OCI-LY7 (cell line): ENCODE data around the gene CCDC85A. TPM values are rescaled to one million over a fixed set of nuclear protein-coding genes. Genes with fewer than 3 reads are reported as not detected.

Experiments used
- BruUV-seq: library from RNA; stranded (reverse); fragments of 400-500 nt; replicated peaks from 2 replicates; lab custom pipeline; 2021; lab: Mats Ljungman, UMichigan
- CTCF ChIA-PET: fragments of 300-600 bp; sonication (Branson Sonifier 250); formaldehyde crosslinking; loops from one replicate; lab custom pipeline; 2022; ENCODE audit warnings: antibody characterized with exemption; ENCODE audit not compliant: unreplicated experiment; lab: Charles Lee
- POLR2A ChIA-PET: fragments of 300-600 bp; sonication (Branson Sonifier 250); formaldehyde crosslinking; loops from one replicate; lab custom pipeline; 2022; ENCODE audit warnings: antibody characterized with exemption; lab: Charles Lee
- DNase-seq: peaks from one replicate; pipeline ENCODE4 v3.0.0-alpha.2; 2015; ENCODE audit warnings: low spot score
- H2AFZ ChIP-seq: fragments of 200-600 bp; sonication (generic), shearing (Covaris generic); 2 replicates; pipeline ENCODE4 v1.6.1; 2014; ENCODE audit warnings: mild to moderate bottlenecking, antibody characterized with exemption, low read length, moderate library complexity
- H3K27ac ChIP-seq: fragments of 200-600 bp; sonication (generic); 2 replicates; pipeline ENCODE4 v1.5.1; 2014; ENCODE audit warnings: mixed run types, low read depth, mild to moderate bottlenecking, moderate library complexity, low read length, inconsistent platforms; ENCODE audit not compliant: poor library complexity, severe bottlenecking
- H3K36me3 ChIP-seq: fragments of 200-600 bp; sonication (generic); 2 replicates; pipeline ENCODE4 v1.6.1; 2014; ENCODE audit warnings: mild to moderate bottlenecking, antibody characterized with exemption, low read length, moderate library complexity, mixed read lengths; ENCODE audit not compliant: insufficient read depth
- H3K4me1 ChIP-seq: fragments of 200-600 bp; sonication (generic); 2 replicates; pipeline ENCODE4 v1.5.1; 2014; ENCODE audit warnings: mild to moderate bottlenecking, low read length; ENCODE audit not compliant: insufficient read depth, poor library complexity, severe bottlenecking
- H3K4me2 ChIP-seq: fragments of 200-600 bp; sonication (generic); 2 replicates; pipeline ENCODE4 v1.6.1; 2014; ENCODE audit warnings: mild to moderate bottlenecking, low read length
- H3K4me3 ChIP-seq: fragments of 200-600 bp; sonication (generic); 2 replicates; pipeline ENCODE4 v1.5.1; 2014; ENCODE audit warnings: mild to moderate bottlenecking, low read depth, low read length; ENCODE audit not compliant: poor library complexity, severe bottlenecking
- H3K79me2 ChIP-seq: fragments of 200-600 bp; sonication (generic); 2 replicates; pipeline ENCODE4 v1.6.1; 2016; ENCODE audit warnings: low read depth, mild to moderate bottlenecking, low read length, moderate library complexity, mixed read lengths; ENCODE audit not compliant: insufficient read depth
- H3K9me2 ChIP-seq: fragments of 200-600 bp; sonication (generic); 2 replicates; pipeline ENCODE4 v1.6.1; 2016; ENCODE audit warnings: mild to moderate bottlenecking, low read length, mixed read lengths; ENCODE audit not compliant: insufficient read depth
- H3K9me3 ChIP-seq: fragments of 200-600 bp; sonication (generic); 2 replicates; pipeline ENCODE4 v1.6.1; 2014; ENCODE audit warnings: mild to moderate bottlenecking, mixed run types, low read length, mixed read lengths
- H4K20me1 ChIP-seq: fragments of 200-600 bp; sonication (generic); 2 replicates; pipeline ENCODE4 v1.6.1; 2014; ENCODE audit warnings: mild to moderate bottlenecking, antibody characterized with exemption, low read length, moderate library complexity, mixed read lengths; ENCODE audit not compliant: insufficient read depth
- CTCF ChIP-seq: fragments of 200-600 bp; sonication (generic); conservative IDR thresholded peaks from 2 replicates; pipeline ENCODE4 v1.5.1; 2014; ENCODE audit warnings: mild to moderate bottlenecking, antibody characterized with exemption, low read length, moderate library complexity, mixed read lengths
- EZH2phosphoT487 ChIP-seq: fragments of 200-600 bp; sonication (generic); IDR thresholded peaks from 2 replicates; pipeline ENCODE4 v1.6.1; 2018; ENCODE audit warnings: low read depth, borderline replicate concordance, mild to moderate bottlenecking, mixed run types, antibody characterized with exemption, low read length, moderate library complexity, mixed read lengths
- intact Hi-C: fragments of 100-400 bp; cut with micrococcal nuclease; formaldehyde crosslinking; loops from one replicate; pipeline ENCODE4 v1.10.0; 2022; ENCODE audit not compliant: unreplicated experiment
- total RNA-seq, 2 experiments: library from RNA; depleted of rRNA in 1 of 2; stranded (reverse); fragments of >200 nt in 1 of 2; shearing (Covaris generic) in 1 of 2; gene quantifications; 2 replicates each; pipeline ENCODE4 v1.2.3, GENCODE V29; 2014 to 2022

CCDC85A gene
- total RNA-seq, 2 experiments from 2014 or later: not detected

- H3K9me2 ChIP-seq: no peaks in the 10 kb centered on the region; the same call in 1 of the 2 replicates
- no TSS peak for BruUV-seq
- ChIA-PET CTCF (no interaction called here), POLR2A (no interaction called here)
- no peaks in the 10 kb centered on the region for H4K20me1 ChIP-seq
- no peak overlapping the region for H3K4me3 ChIP-seq
- no peak for DNase-seq
- no peaks in the 10 kb centered on the region for H3K9me3 ChIP-seq
- H3K4me1 ChIP-seq: no peaks in the 10 kb centered on the region
- no peak overlapping the region for H3K4me2 ChIP-seq
- intact Hi-C loops: no loop called here
- no peak for TF ChIP-seq EZH2phosphoT487
- no peak for TF ChIP-seq CTCF
- no peak overlapping the region for H2AFZ ChIP-seq
- H3K36me3 ChIP-seq: no peaks in the 10 kb centered on the region
- no peak overlapping the region for H3K27ac ChIP-seq
- no peaks in the 10 kb centered on the region for H3K79me2 ChIP-seq
Observed at GRCh38 chr2:56147907-56148306, 35.9 kb upstream of the CCDC85A start.

GRCh38 chr2:56148825-56149224 is 35.0 kb upstream of the CCDC85A start:
- Histone ChIP-seq H3K4me1 (no peaks in the 10 kb centered on the region), H3K4me2 (no peak overlapping the region), H3K36me3 (no peaks in the 10 kb centered on the region), H2AFZ (no peak overlapping the region), H3K27ac (no peak overlapping the region), H3K79me2 (no peaks in the 10 kb centered on the region), H3K9me3 (no peaks in the 10 kb centered on the region), H4K20me1 (no peaks in the 10 kb centered on the region), H3K9me2 (no peaks in the 10 kb centered on the region; the same call in 1 of the 2 replicates), H3K4me3 (no peak overlapping the region)
- no peak for TF ChIP-seq CTCF
- TF ChIP-seq EZH2phosphoT487: no peak
- BruUV-seq: no TSS peak
- ChIA-PET CTCF (no interaction called here), POLR2A (no interaction called here)
- intact Hi-C loops: no loop called here
- no peak for DNase-seq

- Histone ChIP-seq H2AFZ (no peak overlapping the region), H3K27ac (no peak overlapping the region), H3K4me2 (no peak overlapping the region), H3K9me2 (no peaks in the 10 kb centered on the region; the same call in 1 of the 2 replicates), H3K4me3 (no peak overlapping the region), H3K4me1 (no peaks in the 10 kb centered on the region), H3K36me3 (no peaks in the 10 kb centered on the region), H4K20me1 (no peaks in the 10 kb centered on the region), H3K79me2 (no peaks in the 10 kb centered on the region), H3K9me3 (no peaks in the 10 kb centered on the region)
- CTCF ChIA-PET: no interaction called here
- intact Hi-C loops: no loop called here
- BruUV-seq: no TSS peak
- DNase-seq: no peak
- POLR2A ChIA-PET: no interaction called here
- no peak for TF ChIP-seq CTCF
- TF ChIP-seq EZH2phosphoT487: no peak
Observed at GRCh38 chr2:56151841-56152240, 31.9 kb upstream of the CCDC85A start.
